Endothelial cell of umbilical vein (primary cell): ENCODE data around the gene VAV3. TPM values are rescaled to one million over a fixed set of nuclear protein-coding genes. Genes with fewer than 3 reads are reported as not detected.

Experiments
- BruUV-seq: library from RNA; stranded (reverse); fragments of 400-500 nt; replicated peaks from 2 replicates; lab custom pipeline; 2021; lab: Mats Ljungman, UMichigan
- CTCF ChIA-PET: fragments of 300-600, 350-600 bp; sonication (Branson Sonifier 250); formaldehyde crosslinking; loops from one replicate; lab custom pipeline; 2021; ENCODE audit warnings: antibody characterized with exemption, inconsistent platforms; lab: Charles Lee
- POLR2A ChIA-PET: fragments of 300-600, 350-600 bp; sonication (Branson Sonifier 250); formaldehyde crosslinking; loops from one replicate; lab custom pipeline; 2021; ENCODE audit warnings: antibody characterized with exemption, inconsistent platforms; lab: Charles Lee
- DNase-seq: peaks from one replicate; pipeline ENCODE4 v3.0.0-alpha.2; 2011; ENCODE audit warnings: low read depth, low spot score
- FAIRE-seq: peaks from 2 replicates; lab custom pipeline; 2011; peaks lifted over from hg19 to GRCh38; lab: Jason Lieb, UNC
- H2AFZ ChIP-seq: 2 replicates; pipeline ENCODE4 v1.6.0; 2012; ENCODE audit warnings: low read depth, low read length, control low read depth, inconsistent platforms
- H3K27ac ChIP-seq: 2 replicates; pipeline ENCODE4 v1.5.1; 2011; ENCODE audit warnings: low read depth, mild to moderate bottlenecking, control low read depth, low read length, moderate library complexity; ENCODE audit not compliant: insufficient read depth
- H3K27me3 ChIP-seq, 2 experiments: 2 replicates each; pipeline versions ENCODE4 v1.6.0 to v1.6.1; 2011; ENCODE audit warnings: low read length in 2 of 2, mixed read lengths in 1 of 2; ENCODE audit not compliant: control insufficient read depth in 2 of 2, insufficient read depth in 2 of 2
- H3K36me3 ChIP-seq, 2 experiments: 2 replicates in 1 of 2; 3 replicates in 1 of 2; pipeline ENCODE4 v1.5.1; 2011; ENCODE audit warnings: low read length in 2 of 2, mild to moderate bottlenecking in 1 of 2, moderate library complexity in 1 of 2; ENCODE audit not compliant: control insufficient read depth in 2 of 2, insufficient read depth in 2 of 2; ENCODE audit errors: extremely low read depth in 1 of 2
- H3K4me1 ChIP-seq: 3 replicates; pipeline ENCODE4 v1.5.1; 2011; ENCODE audit warnings: mild to moderate bottlenecking, low read length; ENCODE audit not compliant: control insufficient read depth, insufficient read depth; ENCODE audit errors: extremely low read depth
- H3K4me2 ChIP-seq: 2 replicates; pipeline ENCODE4 v1.6.1; 2011; ENCODE audit warnings: low read length, control low read depth, mixed read lengths; ENCODE audit not compliant: insufficient read depth
- H3K4me3 ChIP-seq, 3 experiments: fragments of 200-600 bp in 1 of 3; sonication (generic), shearing (Covaris generic) in 1 of 3; replicated peaks in 1 of 3; 2 replicates each; pipeline ENCODE4 v1.5.1; 2011 to 2016; ENCODE audit warnings: control low read depth in 3 of 3, low read length in 3 of 3, mild to moderate bottlenecking in 2 of 3, inconsistent platforms in 1 of 3, low read depth in 1 of 3, moderate library complexity in 1 of 3; ENCODE audit not compliant: insufficient read depth in 1 of 3
- H3K79me2 ChIP-seq: 2 replicates; pipeline ENCODE4 v1.6.0; 2012; ENCODE audit warnings: low read length, inconsistent platforms; ENCODE audit not compliant: control insufficient read depth, insufficient read depth
- H3K9ac ChIP-seq: replicated peaks from 2 replicates; pipeline ENCODE3; 2011; ENCODE audit warnings: low read length, control low read depth; ENCODE audit not compliant: insufficient read depth; ENCODE audit errors: extremely low read depth
- H3K9me1 ChIP-seq: replicated peaks from 3 replicates; pipeline ENCODE4 v1.6.0; 2011; ENCODE audit warnings: mild to moderate bottlenecking, low read length; ENCODE audit not compliant: control insufficient read depth, insufficient read depth; ENCODE audit errors: extremely low read depth
- H3K9me3 ChIP-seq: replicated peaks from 2 replicates; pipeline ENCODE4 v1.5.1; 2012; ENCODE audit warnings: low read length, inconsistent platforms; ENCODE audit not compliant: control insufficient read depth, insufficient read depth
- H4K20me1 ChIP-seq: replicated peaks from 2 replicates; pipeline ENCODE3; 2011; ENCODE audit warnings: mild to moderate bottlenecking, low read length; ENCODE audit not compliant: control insufficient read depth, insufficient read depth; ENCODE audit errors: extremely low read depth
- EZH2 ChIP-seq: IDR thresholded peaks from 2 replicates; pipeline ENCODE4 v1.6.1; 2012; ENCODE audit warnings: borderline replicate concordance, low read depth, mild to moderate bottlenecking, moderate library complexity, low read length, inconsistent platforms; ENCODE audit not compliant: severe bottlenecking
- FOS ChIP-seq: IDR thresholded peaks from 2 replicates; pipeline ENCODE4 v1.6.1; 2011; ENCODE audit warnings: mild to moderate bottlenecking, low read length, moderate library complexity, borderline replicate concordance; ENCODE audit not compliant: insufficient read depth
- GATA2 ChIP-seq: IDR thresholded peaks from 2 replicates; pipeline ENCODE4 v1.7.0; 2011; ENCODE audit warnings: low read depth, mild to moderate bottlenecking, moderate library complexity, mixed read lengths, low read length; ENCODE audit not compliant: insufficient read length, insufficient read depth
- JUN ChIP-seq: IDR thresholded peaks from 2 replicates; pipeline ENCODE4 v1.6.1; 2011; ENCODE audit warnings: borderline replicate concordance, low read depth; ENCODE audit not compliant: insufficient read length, insufficient read depth
- MYC ChIP-seq: IDR thresholded peaks from one replicate; pipeline ENCODE4 v1.6.1; 2011; ENCODE audit warnings: mild to moderate bottlenecking, low read depth, low read length
- POLR2A ChIP-seq: IDR thresholded peaks from 2 replicates; pipeline ENCODE4 v1.6.1; 2012; ENCODE audit warnings: low read depth, mild to moderate bottlenecking, control low read depth, low read length
- POLR2AphosphoS5 ChIP-seq: IDR thresholded peaks from 2 replicates; pipeline ENCODE4 v1.6.1; 2012; ENCODE audit warnings: low read depth, mild to moderate bottlenecking, control low read depth, low read length, moderate library complexity; ENCODE audit not compliant: insufficient read depth
- dilution Hi-C: fragments of 300-500 bp; cut with MboI; formaldehyde crosslinking; loops from one replicate; pipeline ENCODE4 v1.15.0; 2019; ENCODE audit warnings: low sequenced_read_pairs; ENCODE audit not compliant: extremely low pct_ligation_motif_present
- intact Hi-C: fragments of 100-400 bp; cut with micrococcal nuclease; formaldehyde crosslinking; loops from one replicate; pipeline ENCODE4 v1.10.0; 2022
- polyA plus RNA-seq, 4 experiments: library from polyadenylated mRNA; depleted of rRNA in 3 of 4; stranded (reverse) in 3 of 4; unstranded in 1 of 4; fragments of >200 nt; gene quantifications; 2 replicates each; pipeline versions ENCODE4 v1.2.1 to v1.2.3, GENCODE V29; 2011 to 2012; ENCODE audit warnings: missing spikeins in 1 of 4
- total RNA-seq: library from RNA; stranded (reverse); gene quantifications from 2 replicates; pipeline ENCODE4 v1.2.3, GENCODE V29; 2021
- TF ChIP-seq, protein P1 (sequence below): IDR thresholded peaks from 2 replicates; pipeline ENCODE4 v1.6.1; 2011; ENCODE audit not compliant: insufficient read depth, insufficient read length
- TF ChIP-seq, protein P2 (sequence below), 2 donors: IDR thresholded peaks; 1 replicate in 1 of 2; 2 replicates in 1 of 2; pipeline ENCODE4 v1.5.1; 2011; ENCODE audit warnings: low read length in 2 of 2, mild to moderate bottlenecking in 2 of 2, moderate library complexity in 2 of 2, control low read depth in 1 of 2, inconsistent platforms in 1 of 2, low read depth in 1 of 2; ENCODE audit not compliant: insufficient read depth in 1 of 2; ENCODE audit errors: extremely low read depth in 1 of 2

Gene VAV3
- total and polyA plus RNA-seq, 2 donors (not counting 3 experiments of a cell fraction or from before 2014, with no cell fraction given) = 0.18 to 1.5 TPM

DNA sequence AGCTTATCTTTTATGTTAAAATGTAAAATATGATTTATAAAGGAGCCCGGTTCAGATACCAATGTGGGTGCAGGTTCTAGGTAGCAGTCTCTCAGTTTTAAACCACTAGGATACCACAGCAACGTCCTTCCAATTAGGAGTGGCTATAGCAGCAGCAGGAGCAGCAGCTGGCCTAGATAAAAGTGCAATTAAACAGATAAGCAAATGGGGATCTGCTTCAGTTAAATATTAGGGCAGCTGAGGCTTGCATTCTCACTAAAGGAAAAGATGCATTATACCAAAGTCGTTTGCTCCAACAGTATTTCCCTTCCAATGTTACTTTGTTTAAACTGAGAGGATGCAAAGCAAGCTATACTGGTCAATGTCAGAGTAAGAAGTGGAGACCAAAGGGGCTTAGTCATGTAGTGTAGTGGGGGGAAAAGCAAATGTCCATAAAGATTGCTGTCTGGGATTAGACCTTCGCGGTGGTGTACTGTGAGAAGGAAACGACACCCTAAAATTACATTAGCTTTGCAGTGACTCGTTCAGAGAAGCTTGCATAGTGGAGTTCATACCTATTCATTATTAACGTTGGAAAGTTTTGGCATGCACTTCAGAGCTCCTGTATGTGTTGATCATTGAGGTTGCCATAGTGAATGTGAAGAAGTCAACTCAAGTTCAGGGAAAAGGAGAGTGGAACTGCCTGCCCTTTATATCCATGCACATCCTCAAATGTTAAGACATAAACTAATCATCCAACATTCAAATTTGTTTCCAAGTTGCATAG lies 272.2 kb downstream of the VAV3 start:
- H4K20me1 ChIP-seq = no peaks in the 10 kb centered on the region
- DNase-seq (no peak), FAIRE-seq (no peak)
- ChIA-PET CTCF (no interaction called here), POLR2A (no interaction called here)
- dilution Hi-C loops = no loop called here
- intact Hi-C loops = no loop called here
- H3K79me2 ChIP-seq = no peaks in the 10 kb centered on the region
- no peaks in the 10 kb centered on the region for H3K9me3 ChIP-seq
- no peak overlapping the region for H3K4me3 ChIP-seq
- H3K36me3 ChIP-seq = no peaks in the 10 kb centered on the region
- H3K27ac ChIP-seq = no peak overlapping the region
- TF ChIP-seq POLR2A (no peak), MYC (no peak), EZH2 (no peak), POLR2AphosphoS5 (no peak), FOS (no peak), JUN (no peak), GATA2 (no peak)
- TF ChIP-seq, protein P1, sequence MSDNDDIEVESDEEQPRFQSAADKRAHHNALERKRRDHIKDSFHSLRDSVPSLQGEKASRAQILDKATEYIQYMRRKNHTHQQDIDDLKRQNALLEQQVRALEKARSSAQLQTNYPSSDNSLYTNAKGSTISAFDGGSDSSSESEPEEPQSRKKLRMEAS = no peak
- TF ChIP-seq, protein P2, sequence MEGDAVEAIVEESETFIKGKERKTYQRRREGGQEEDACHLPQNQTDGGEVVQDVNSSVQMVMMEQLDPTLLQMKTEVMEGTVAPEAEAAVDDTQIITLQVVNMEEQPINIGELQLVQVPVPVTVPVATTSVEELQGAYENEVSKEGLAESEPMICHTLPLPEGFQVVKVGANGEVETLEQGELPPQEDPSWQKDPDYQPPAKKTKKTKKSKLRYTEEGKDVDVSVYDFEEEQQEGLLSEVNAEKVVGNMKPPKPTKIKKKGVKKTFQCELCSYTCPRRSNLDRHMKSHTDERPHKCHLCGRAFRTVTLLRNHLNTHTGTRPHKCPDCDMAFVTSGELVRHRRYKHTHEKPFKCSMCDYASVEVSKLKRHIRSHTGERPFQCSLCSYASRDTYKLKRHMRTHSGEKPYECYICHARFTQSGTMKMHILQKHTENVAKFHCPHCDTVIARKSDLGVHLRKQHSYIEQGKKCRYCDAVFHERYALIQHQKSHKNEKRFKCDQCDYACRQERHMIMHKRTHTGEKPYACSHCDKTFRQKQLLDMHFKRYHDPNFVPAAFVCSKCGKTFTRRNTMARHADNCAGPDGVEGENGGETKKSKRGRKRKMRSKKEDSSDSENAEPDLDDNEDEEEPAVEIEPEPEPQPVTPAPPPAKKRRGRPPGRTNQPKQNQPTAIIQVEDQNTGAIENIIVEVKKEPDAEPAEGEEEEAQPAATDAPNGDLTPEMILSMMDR (IDR thresholded peaks at IDR 0.05; ENCODE audit: extremely low read depth in 1 of 2, insufficient read depth in 1 of 2, low read depth in 1 of 2, low read length in 2 of 2) = no peak
- no peak overlapping the region for H3K4me2 ChIP-seq
- no peaks in the 10 kb centered on the region for H3K27me3 ChIP-seq
- no peaks in the 10 kb centered on the region for H3K4me1 ChIP-seq
- H2AFZ ChIP-seq = no peak overlapping the region
- no peak overlapping the region for H3K9ac ChIP-seq
- BruUV-seq = no TSS peak
- no peaks in the 10 kb centered on the region for H3K9me1 ChIP-seq
